ENCODE data around the gene PCDHA10.
"Not testable (repeated sequence)": the region's sequence is repeated elsewhere in the genome, so short reads cannot be mapped to it uniquely, and the experiment has no call there.

Gene PCDHA10

DNA sequence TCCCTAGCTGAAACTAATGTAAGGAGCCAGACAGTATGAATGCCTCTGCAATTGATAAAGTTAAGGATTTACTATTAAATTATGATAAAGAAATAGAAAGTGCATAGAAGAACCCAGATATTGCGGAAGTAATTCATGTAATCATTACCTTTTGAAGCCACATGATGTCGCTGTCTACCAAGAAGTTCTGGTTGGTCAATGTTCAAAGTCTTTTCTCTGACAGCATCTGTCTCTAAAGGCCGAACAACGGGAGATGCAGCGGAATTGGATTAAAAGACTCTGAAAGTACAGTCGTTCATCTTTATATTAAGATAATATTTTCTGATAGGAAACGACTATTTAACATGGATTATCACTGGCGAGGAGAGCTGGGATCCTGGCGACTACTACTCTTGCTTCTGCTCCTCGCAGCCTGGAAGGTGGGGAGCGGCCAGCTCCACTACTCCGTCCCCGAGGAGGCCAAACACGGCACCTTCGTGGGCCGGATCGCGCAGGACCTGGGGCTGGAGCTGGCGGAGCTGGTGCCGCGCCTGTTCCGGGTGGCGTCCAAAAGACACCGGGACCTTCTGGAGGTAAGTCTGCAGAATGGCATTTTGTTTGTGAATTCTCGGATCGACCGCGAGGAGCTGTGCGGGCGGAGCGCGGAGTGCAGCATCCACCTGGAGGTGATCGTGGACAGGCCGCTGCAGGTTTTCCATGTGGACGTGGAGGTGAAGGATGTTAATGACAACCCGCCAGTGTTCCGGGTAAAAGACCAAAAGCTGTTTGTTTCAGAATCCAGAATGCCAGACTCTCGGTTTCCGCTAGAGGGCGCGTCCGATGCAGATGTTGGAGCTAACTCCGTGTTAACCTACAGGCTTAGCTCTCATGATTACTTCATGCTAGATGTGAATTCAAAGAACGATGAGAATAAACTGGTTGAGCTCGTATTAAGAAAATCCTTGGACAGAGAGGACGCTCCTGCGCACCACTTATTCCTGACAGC, 14.4 kb upstream of the PCDHA10 start, which contains the start of gene PCDHA8:
Gene PCDHA8, plus strand, starts transcription at position 210 of the 985 bp plus-strand sequence. Its CDS starts 135 bp downstream, at position 345.
- DNase-seq (ENCODE audit: low read depth): no peak
- no peak within 1 kb of the TSS; the same call in 1 of the 2 replicates for H3K4me3 ChIP-seq (ENCODE audit: low read length)
- TF ChIP-seq, protein P1, sequence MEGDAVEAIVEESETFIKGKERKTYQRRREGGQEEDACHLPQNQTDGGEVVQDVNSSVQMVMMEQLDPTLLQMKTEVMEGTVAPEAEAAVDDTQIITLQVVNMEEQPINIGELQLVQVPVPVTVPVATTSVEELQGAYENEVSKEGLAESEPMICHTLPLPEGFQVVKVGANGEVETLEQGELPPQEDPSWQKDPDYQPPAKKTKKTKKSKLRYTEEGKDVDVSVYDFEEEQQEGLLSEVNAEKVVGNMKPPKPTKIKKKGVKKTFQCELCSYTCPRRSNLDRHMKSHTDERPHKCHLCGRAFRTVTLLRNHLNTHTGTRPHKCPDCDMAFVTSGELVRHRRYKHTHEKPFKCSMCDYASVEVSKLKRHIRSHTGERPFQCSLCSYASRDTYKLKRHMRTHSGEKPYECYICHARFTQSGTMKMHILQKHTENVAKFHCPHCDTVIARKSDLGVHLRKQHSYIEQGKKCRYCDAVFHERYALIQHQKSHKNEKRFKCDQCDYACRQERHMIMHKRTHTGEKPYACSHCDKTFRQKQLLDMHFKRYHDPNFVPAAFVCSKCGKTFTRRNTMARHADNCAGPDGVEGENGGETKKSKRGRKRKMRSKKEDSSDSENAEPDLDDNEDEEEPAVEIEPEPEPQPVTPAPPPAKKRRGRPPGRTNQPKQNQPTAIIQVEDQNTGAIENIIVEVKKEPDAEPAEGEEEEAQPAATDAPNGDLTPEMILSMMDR (conservative IDR thresholded peaks at IDR 0.05; ENCODE audit: low read length): peak; percentile 25

DNA sequence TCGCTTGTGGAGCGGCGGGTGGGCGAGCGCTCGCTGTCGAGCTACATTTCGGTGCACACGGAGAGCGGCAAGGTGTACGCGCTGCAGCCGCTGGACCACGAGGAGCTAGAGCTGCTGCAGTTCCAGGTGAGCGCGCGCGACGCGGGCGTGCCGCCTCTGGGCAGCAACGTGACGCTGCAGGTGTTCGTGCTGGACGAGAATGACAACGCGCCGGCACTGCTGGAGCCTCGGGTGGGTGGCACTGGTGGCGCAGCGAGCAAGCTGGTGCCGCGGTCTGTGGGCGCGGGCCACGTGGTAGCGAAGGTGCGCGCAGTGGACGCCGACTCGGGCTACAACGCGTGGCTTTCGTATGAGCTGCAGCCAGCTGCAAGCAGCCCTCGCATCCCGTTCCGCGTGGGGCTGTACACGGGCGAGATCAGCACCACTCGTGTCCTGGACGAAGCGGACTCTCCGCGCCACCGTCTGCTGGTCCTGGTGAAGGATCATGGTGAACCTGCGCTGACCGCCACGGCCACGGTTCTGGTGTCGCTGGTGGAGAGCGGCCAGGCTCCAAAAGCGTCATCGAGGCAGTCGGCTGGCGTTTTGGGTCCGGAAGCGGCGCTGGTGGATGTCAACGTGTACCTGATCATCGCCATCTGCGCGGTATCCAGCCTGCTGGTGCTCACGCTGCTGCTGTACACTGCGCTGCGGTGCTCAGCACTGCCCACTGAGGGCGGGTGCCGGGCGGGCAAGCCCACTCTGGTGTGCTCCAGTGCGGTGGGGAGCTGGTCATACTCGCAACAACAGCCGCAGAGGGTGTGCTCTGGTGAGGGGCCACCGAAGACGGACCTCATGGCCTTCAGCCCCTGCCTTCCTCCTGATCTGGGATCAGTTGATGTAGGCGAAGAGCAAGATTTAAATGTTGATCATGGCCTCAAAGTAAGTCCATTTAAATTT, 12.6 kb upstream of the PCDHA10 start:
- H3K4me3 ChIP-seq (ENCODE audit: low read length): no peak overlapping the region
- TF ChIP-seq, protein P1 (conservative IDR thresholded peaks at IDR 0.05; ENCODE audit: low read length): no peak
- no peak for DNase-seq (ENCODE audit: low read depth)

DNA sequence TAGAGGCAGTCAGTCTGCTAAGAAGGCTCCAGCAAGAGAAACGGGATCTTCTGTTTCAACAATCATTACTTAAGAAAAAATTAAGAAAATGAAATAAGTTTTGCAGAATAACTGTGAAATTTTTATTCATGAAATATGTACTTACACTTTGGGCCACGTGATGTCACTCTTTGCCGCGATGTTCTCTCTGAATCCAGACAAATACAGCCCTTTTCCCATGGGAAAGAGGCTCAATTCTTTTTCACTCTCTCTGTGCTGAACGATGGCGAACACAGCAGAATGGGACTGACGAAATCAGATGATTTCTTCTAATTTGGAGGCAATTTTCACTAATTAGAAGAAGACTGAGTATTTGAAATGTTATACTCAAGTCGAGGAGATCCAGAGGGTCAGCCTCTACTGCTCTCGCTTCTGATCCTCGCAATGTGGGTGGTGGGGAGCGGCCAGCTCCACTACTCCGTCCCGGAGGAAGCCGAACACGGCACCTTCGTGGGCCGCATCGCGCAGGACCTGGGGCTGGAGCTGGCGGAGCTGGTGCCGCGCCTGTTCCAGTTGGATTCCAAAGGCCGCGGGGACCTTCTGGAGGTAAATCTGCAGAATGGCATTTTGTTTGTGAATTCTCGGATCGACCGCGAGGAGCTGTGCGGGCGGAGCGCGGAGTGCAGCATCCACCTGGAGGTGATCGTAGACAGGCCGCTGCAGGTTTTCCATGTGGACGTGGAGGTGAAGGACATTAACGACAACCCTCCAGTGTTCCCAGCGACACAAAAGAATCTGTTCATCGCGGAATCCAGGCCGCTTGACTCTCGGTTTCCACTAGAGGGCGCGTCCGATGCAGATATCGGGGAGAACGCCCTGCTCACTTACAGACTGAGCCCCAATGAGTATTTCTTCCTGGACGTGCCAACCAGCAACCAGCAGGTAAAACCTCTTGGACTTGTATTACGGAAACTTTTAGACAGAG, 7.3 kb upstream of the PCDHA10 start, which contains the start of gene PCDHA9:
Gene PCDHA9, plus strand, starts transcription at position 244 of the 964 bp plus-strand sequence. Its CDS starts 114 bp downstream, at position 358.
- not testable (repeated sequence) for H3K4me3 ChIP-seq (ENCODE audit: low read length); DNase-seq (ENCODE audit: low read depth)

DNA sequence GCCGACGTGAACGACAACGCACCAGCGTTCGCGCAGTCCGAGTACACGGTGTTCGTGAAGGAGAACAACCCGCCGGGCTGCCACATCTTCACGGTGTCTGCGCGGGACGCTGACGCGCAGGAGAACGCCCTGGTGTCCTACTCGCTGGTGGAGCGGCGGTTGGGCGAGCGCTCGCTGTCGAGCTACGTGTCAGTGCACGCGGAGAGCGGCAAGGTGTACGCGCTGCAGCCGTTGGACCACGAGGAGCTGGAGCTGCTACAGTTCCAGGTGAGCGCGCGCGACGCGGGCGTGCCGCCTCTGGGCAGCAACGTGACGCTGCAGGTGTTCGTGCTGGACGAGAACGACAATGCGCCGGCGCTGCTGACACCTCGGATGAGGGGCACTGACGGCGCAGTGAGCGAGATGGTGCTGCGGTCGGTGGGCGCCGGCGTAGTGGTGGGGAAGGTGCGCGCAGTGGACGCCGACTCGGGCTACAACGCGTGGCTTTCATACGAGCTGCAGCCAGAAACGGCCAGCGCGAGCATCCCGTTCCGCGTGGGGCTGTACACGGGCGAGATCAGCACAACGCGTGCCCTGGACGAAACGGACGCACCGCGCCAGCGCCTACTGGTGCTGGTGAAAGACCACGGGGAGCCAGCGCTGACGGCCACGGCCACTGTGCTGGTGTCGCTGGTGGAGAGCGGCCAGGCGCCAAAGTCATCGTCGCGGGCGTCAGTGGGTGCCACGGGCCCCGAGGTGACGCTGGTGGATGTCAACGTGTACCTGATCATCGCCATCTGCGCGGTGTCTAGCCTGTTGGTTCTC, 5.7 kb upstream of the PCDHA10 start:
- not testable (repeated sequence) for DNase-seq (ENCODE audit: low read depth); H3K4me3 ChIP-seq (ENCODE audit: low read length)

DNA sequence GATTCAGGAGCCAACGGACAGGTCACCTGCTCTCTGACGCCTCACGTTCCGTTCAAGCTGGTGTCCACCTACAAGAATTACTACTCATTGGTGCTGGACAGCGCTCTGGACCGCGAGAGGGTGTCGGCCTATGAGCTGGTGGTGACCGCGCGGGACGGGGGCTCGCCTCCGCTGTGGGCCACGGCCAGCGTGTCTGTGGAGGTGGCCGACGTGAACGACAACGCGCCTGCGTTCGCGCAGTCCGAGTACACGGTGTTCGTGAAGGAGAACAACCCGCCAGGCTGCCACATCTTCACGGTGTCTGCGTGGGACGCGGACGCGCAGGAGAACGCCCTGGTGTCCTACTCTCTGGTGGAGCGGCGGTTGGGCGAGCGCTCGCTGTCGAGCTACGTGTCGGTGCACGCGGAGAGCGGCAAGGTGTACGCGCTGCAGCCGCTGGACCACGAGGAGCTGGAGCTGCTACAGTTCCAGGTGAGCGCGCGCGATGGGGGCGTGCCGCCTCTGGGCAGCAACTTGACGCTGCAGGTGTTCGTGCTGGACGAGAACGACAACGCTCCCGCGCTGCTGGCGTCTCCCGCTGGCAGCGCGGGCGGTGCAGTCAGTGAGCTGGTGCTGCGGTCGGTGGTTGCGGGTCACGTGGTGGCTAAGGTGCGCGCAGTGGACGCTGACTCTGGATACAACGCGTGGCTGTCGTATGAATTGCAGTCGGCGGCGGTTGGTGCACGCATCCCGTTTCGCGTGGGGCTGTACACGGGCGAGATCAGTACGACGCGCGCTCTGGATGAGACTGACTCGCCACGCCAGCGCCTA, 1.7 kb downstream of the PCDHA10 start:
- no peak for DNase-seq (ENCODE audit: low read depth)
- TF ChIP-seq, protein P1 (conservative IDR thresholded peaks at IDR 0.05; ENCODE audit: low read length): no peak
- H3K4me3 ChIP-seq (ENCODE audit: low read length): no peak overlapping the region

DNA sequence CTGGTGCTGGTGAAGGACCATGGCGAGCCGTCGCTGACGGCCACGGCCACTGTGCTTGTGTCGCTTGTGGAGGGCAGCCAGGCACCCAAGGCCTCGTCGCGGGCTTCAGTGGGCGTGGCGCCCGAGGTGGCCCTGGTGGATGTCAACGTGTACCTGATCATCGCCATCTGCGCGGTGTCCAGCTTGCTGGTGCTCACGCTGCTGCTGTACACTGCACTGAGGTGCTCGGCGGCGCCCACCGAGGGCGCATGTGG, 2.2 kb downstream of the PCDHA10 start:
- TF ChIP-seq, protein P1 (conservative IDR thresholded peaks at IDR 0.05; ENCODE audit: low read length): no peak
- DNase-seq (ENCODE audit: low read depth): no peak
- H3K4me3 ChIP-seq (ENCODE audit: low read length): no peak overlapping the region

Data from AG10803 (cell line).